Esophagus muscularis mucosa (tissue), 4 donors: Measurements from ENCODE around the gene RYR1.

Experiments
- CTCF ChIP-seq, 3 experiments: fragments of 200-600 bp in 2 of 3; fragments of 450-650 bp in 1 of 3; sonication (generic) in 2 of 3; IDR thresholded peaks; one replicate each; pipeline ENCODE4 v1.5.1; 2017 to 2019; ENCODE audit warnings: antibody characterized with exemption in 3 of 3, mild to moderate bottlenecking in 2 of 3, moderate library complexity in 1 of 3
- EP300 ChIP-seq: sonication (generic); formaldehyde crosslinking; IDR thresholded peaks from one replicate; pipeline ENCODE4 v1.6.1; 2017; ENCODE audit warnings: antibody characterized with exemption
- POLR2A ChIP-seq: fragments of 450-650 bp; IDR thresholded peaks from one replicate; pipeline ENCODE4 v1.6.1; 2017; ENCODE audit warnings: antibody characterized with exemption, moderate library complexity, mild to moderate bottlenecking, low read depth
- POLR2AphosphoS5 ChIP-seq, 2 donors: sonication (generic); formaldehyde crosslinking; IDR thresholded peaks; one replicate each; pipeline ENCODE4 v1.6.1; 2017; ENCODE audit warnings: antibody characterized with exemption in 2 of 2

GRCh38 chr19:38457690-38458405 lies 24.4 kb downstream of the RYR1 start:
- TF ChIP-seq POLR2A: no peak
- no peak for TF ChIP-seq CTCF (IDR thresholded peaks at IDR 0.05)
- no peak for TF ChIP-seq EP300
- TF ChIP-seq POLR2AphosphoS5 (IDR thresholded peaks at IDR 0.05): no peak
